Liver (tissue), 9 donors: ENCODE measurements around the gene HERPUD2. TPM values are rescaled to one million over a fixed set of nuclear protein-coding genes. Genes with fewer than 3 reads are reported as not detected.

Experiments
- DNase-seq: peaks from one replicate; pipeline ENCODE4 v3.0.0-alpha.2; 2017; ENCODE audit warnings: low spot score
- H3K27ac ChIP-seq, 2 donors: one replicate each; pipeline ENCODE4 v1.7.0; 2013; ENCODE audit warnings: inconsistent platforms in 2 of 2, low read length in 2 of 2, control low read depth in 1 of 2, low read depth in 1 of 2, mild to moderate bottlenecking in 1 of 2
- H3K27me3 ChIP-seq, 4 donors: one replicate each; pipeline versions ENCODE4 v1.6.1 to v1.7.0; 2013; ENCODE audit warnings: low read length in 3 of 4, inconsistent platforms in 1 of 4, mild to moderate bottlenecking in 1 of 4, moderate library complexity in 1 of 4; ENCODE audit not compliant: control insufficient read depth in 4 of 4, insufficient read depth in 4 of 4
- H3K36me3 ChIP-seq, 4 donors: one replicate each; pipeline versions ENCODE4 v1.6.1 to v1.7.0; 2013; ENCODE audit warnings: low read length in 3 of 4, mild to moderate bottlenecking in 3 of 4, low read depth in 1 of 4, moderate library complexity in 1 of 4; ENCODE audit not compliant: control insufficient read depth in 4 of 4, insufficient read depth in 3 of 4
- H3K4me1 ChIP-seq, 4 donors: one replicate each; pipeline versions ENCODE4 v1.6.1 to v1.7.0; 2013; ENCODE audit warnings: low read length in 3 of 4, mild to moderate bottlenecking in 3 of 4, moderate library complexity in 1 of 4; ENCODE audit not compliant: control insufficient read depth in 4 of 4, insufficient read depth in 4 of 4
- H3K4me3 ChIP-seq, 3 donors: one replicate each; pipeline versions ENCODE4 v1.6.1 to v1.7.0; 2013; ENCODE audit warnings: low read length in 3 of 3, control low read depth in 1 of 3, low read depth in 1 of 3, mild to moderate bottlenecking in 1 of 3
- H3K9ac ChIP-seq, 2 donors: one replicate each; pipeline ENCODE4 v1.7.0; 2013; ENCODE audit warnings: low read length in 2 of 2, mild to moderate bottlenecking in 2 of 2, moderate library complexity in 2 of 2, control low read depth in 1 of 2, low read depth in 1 of 2
- H3K9me3 ChIP-seq, 4 donors: one replicate each; pipeline versions ENCODE4 v1.6.1 to v1.7.0; 2013; ENCODE audit warnings: low read length in 3 of 4; ENCODE audit not compliant: control insufficient read depth in 4 of 4
- ATF3 ChIP-seq: IDR thresholded peaks from 2 replicates; pipeline ENCODE4 v1.6.1; 2016; ENCODE audit warnings: antibody characterized with exemption
- CTCF ChIP-seq: fragments of 150-350 bp; IDR thresholded peaks from 2 replicates; pipeline ENCODE4 v1.5.1; 2017; ENCODE audit warnings: improper control_type of control experiment, low read depth, low read length; ENCODE audit not compliant: missing input control
- EGR1 ChIP-seq, 2 donors: IDR thresholded peaks; 2 replicates each; pipeline ENCODE4 v1.6.1; 2016 to 2018; ENCODE audit warnings: antibody characterized with exemption in 2 of 2, low read depth in 2 of 2
- FOXA1 ChIP-seq: IDR thresholded peaks from 2 replicates; pipeline ENCODE4 v1.6.1; 2016; ENCODE audit warnings: antibody characterized with exemption
- FOXA2 ChIP-seq: IDR thresholded peaks from 2 replicates; pipeline ENCODE4 v1.6.1; 2016; ENCODE audit warnings: antibody characterized with exemption
- GABPA ChIP-seq, 2 donors: IDR thresholded peaks in 1 of 2; conservative IDR thresholded peaks in 1 of 2; 2 replicates each; pipeline ENCODE4 v1.6.1; 2016; ENCODE audit warnings: antibody characterized with exemption in 2 of 2, mild to moderate bottlenecking in 1 of 2, moderate library complexity in 1 of 2
- HNF4A ChIP-seq, 2 donors: conservative IDR thresholded peaks; 2 replicates each; pipeline ENCODE4 v1.6.1; 2016; ENCODE audit warnings: antibody characterized with exemption in 2 of 2, mild to moderate bottlenecking in 2 of 2
- HNF4G ChIP-seq: IDR thresholded peaks from 2 replicates; pipeline ENCODE4 v1.6.1; 2016; ENCODE audit warnings: antibody characterized with exemption
- JUND ChIP-seq, 2 donors: IDR thresholded peaks; 2 replicates each; pipeline ENCODE4 v1.6.1; 2016; ENCODE audit warnings: antibody characterized with exemption in 2 of 2
- MAX ChIP-seq: IDR thresholded peaks from 2 replicates; pipeline ENCODE4 v1.6.1; 2016; ENCODE audit warnings: antibody characterized with exemption
- NR2F2 ChIP-seq: IDR thresholded peaks from 2 replicates; pipeline ENCODE4 v1.6.1; 2016; ENCODE audit warnings: antibody characterized with exemption
- RAD21 ChIP-seq, 2 donors: IDR thresholded peaks; 2 replicates each; pipeline ENCODE4 v1.6.1; 2016; ENCODE audit warnings: antibody characterized with exemption in 2 of 2, mild to moderate bottlenecking in 2 of 2
- REST ChIP-seq: IDR thresholded peaks from 2 replicates; pipeline ENCODE4 v1.6.1; 2016; ENCODE audit warnings: antibody characterized with exemption, mild to moderate bottlenecking
- RXRA ChIP-seq, 2 donors: IDR thresholded peaks; 2 replicates each; pipeline ENCODE4 v1.6.1; 2017 to 2018; ENCODE audit warnings: antibody characterized with exemption in 2 of 2, mild to moderate bottlenecking in 1 of 2
- SP1 ChIP-seq: IDR thresholded peaks from 2 replicates; pipeline ENCODE4 v1.6.1; 2018; ENCODE audit warnings: antibody characterized with exemption, mild to moderate bottlenecking
- TAF1 ChIP-seq: conservative IDR thresholded peaks from 2 replicates; pipeline ENCODE4 v1.6.1; 2016; ENCODE audit warnings: antibody characterized with exemption, mild to moderate bottlenecking
- YY1 ChIP-seq: IDR thresholded peaks from 2 replicates; pipeline ENCODE4 v1.6.1; 2016; ENCODE audit warnings: antibody characterized with exemption, mild to moderate bottlenecking
- ZBTB33 ChIP-seq: IDR thresholded peaks from 2 replicates; pipeline ENCODE4 v1.6.1; 2016; ENCODE audit warnings: antibody characterized with exemption
- WGBS: extraction: QIAGEN DNeasy Blood & Tissue Kit; methylation state at CpG from one replicate; pipeline ENCODE4 v1.1.7; 2013; 5-methylcytosine and 5-hydroxymethylcytosine counted together
- polyA plus RNA-seq, 2 donors: library from polyadenylated mRNA; stranded (reverse) in 1 of 2; unstranded in 1 of 2; fragments of 200-250 nt in 1 of 2; fragments of >200 nt in 1 of 2; fragmentation: Nextera tagmentation in 1 of 2; extraction: Ambion mirVana in 1 of 2; gene quantifications; one replicate each; pipeline versions ENCODE4 v1.2.1 to v1.2.3, GENCODE V29; 2013 to 2015
- total RNA-seq, 2 donors: library from RNA; depleted of rRNA; stranded (reverse); fragments of >200 nt; gene quantifications; one replicate each; pipeline ENCODE4 v1.2.3, GENCODE V29; 2014
- donor health status: healthy.
- donor health status: healthy.
- donor health status: healthy.
- donor health status: healthy.
- donor health status: healthy.

The HERPUD2 gene
- total and polyA plus RNA-seq, 4 donors = 9.7 to 22.0 (median 13.7) TPM

GRCh38 chr7:35705932-35706461, 11.1 kb upstream of the HERPUD2 start:
- DNase-seq = no peak

GRCh38 chr7:35704261-35704660, 9.3 kb upstream of the HERPUD2 start:
- WGBS = 100% methylated on average over 1 of the region's 1 CpG
- H3K36me3 ChIP-seq = no peaks in the 10 kb centered on the region
- no peaks in the 10 kb centered on the region for H3K27me3 ChIP-seq
- no peaks in the 10 kb centered on the region for H3K9me3 ChIP-seq
- no peak overlapping the region for H3K4me3 ChIP-seq
- H3K27ac ChIP-seq = no peak overlapping the region
- no peaks in the 10 kb centered on the region for H3K4me1 ChIP-seq
- no peak overlapping the region for H3K9ac ChIP-seq
- TF ChIP-seq YY1 (no peak), SP1 (no peak), HNF4G (no peak), MAX (no peak), GABPA (IDR thresholded peaks at IDR 0.05 in 1 of 2, conservative IDR thresholded peaks at IDR 0.05 in 1 of 2) (no peak), JUND (IDR thresholded peaks at IDR 0.05) (no peak), RAD21 (IDR thresholded peaks at IDR 0.05) (no peak), CTCF (no peak), FOXA1 (no peak), RXRA (IDR thresholded peaks at IDR 0.05) (no peak), ZBTB33 (no peak), TAF1 (no peak), REST (no peak), FOXA2 (no peak), HNF4A (conservative IDR thresholded peaks at IDR 0.05) (no peak), NR2F2 (no peak), EGR1 (IDR thresholded peaks at IDR 0.05; ENCODE audit: low read depth in 2 of 2) (no peak), ATF3 (no peak)
- DNase-seq = no peak

More at GRCh38 chr7:35705932-35706461, 11.1 kb upstream of the HERPUD2 start:
- no peak overlapping the region for H3K9ac ChIP-seq
- no peak overlapping the region for H3K4me3 ChIP-seq
- H3K4me1 ChIP-seq = no peaks in the 10 kb centered on the region
- H3K27me3 ChIP-seq = no peaks in the 10 kb centered on the region
- TF ChIP-seq RAD21 (IDR thresholded peaks at IDR 0.05) (no peak), FOXA1 (no peak)
- H3K9me3 ChIP-seq = no peaks in the 10 kb centered on the region
- H3K27ac ChIP-seq = no peak overlapping the region
- no peaks in the 10 kb centered on the region for H3K36me3 ChIP-seq
